ENCODE measurements around the gene MYO10.

The MYO10 gene

GRCh38 chr5:16937503-16938161 is 1.5 kb upstream of the MYO10 start:
- peak in 1 of 2 donors; percentile 3 for DNase-seq

- no peak for DNase-seq
Observed at GRCh38 chr5:16936989-16937438, 926 bp upstream of the MYO10 start.

- DNase-seq, result peak; percentile 16 to 50
Observed at GRCh38 chr5:16935231-16936149, 598 bp downstream of the MYO10 start.

GRCh38 chr5:16934677-16935153 is 1.4 kb downstream of the MYO10 start:
- no peak for DNase-seq

- peak in 1 of 2 donors; percentile 58 for DNase-seq
Observed at GRCh38 chr5:16934123-16934522, 2.0 kb downstream of the MYO10 start.

- DNase-seq, result no peak
Observed at GRCh38 chr5:16933337-16933736, 2.8 kb downstream of the MYO10 start.

- DNase-seq, result no peak
Observed at GRCh38 chr5:16932401-16932800, 3.7 kb downstream of the MYO10 start.

GRCh38 chr5:16931334-16932110 is 4.6 kb downstream of the MYO10 start:
- DNase-seq, result no peak

- DNase-seq, result no peak
Observed at GRCh38 chr5:16930496-16930895, 5.6 kb downstream of the MYO10 start.

- DNase-seq, result no peak
Observed at GRCh38 chr5:16929831-16930230, 6.3 kb downstream of the MYO10 start.

GRCh38 chr5:16929347-16929746 is 6.7 kb downstream of the MYO10 start:
- DNase-seq, result no peak

GRCh38 chr5:16927613-16928012 is 8.5 kb downstream of the MYO10 start:
- DNase-seq, result no peak

GRCh38 chr5:16926417-16926816 is 9.7 kb downstream of the MYO10 start:
- no peak for DNase-seq

- DNase-seq, result no peak
Observed at GRCh38 chr5:16924206-16924605, 11.9 kb downstream of the MYO10 start.

- no peak for DNase-seq
Observed at GRCh38 chr5:16922430-16922829, 13.7 kb downstream of the MYO10 start.

GRCh38 chr5:16921211-16921610 is 14.9 kb downstream of the MYO10 start:
- no peak for DNase-seq

- no peak for DNase-seq
Observed at GRCh38 chr5:16920109-16920816, 15.8 kb downstream of the MYO10 start.

GRCh38 chr5:16918891-16919671 is 17.0 kb downstream of the MYO10 start:
- no peak for DNase-seq

- no peak for DNase-seq
Observed at GRCh38 chr5:16918156-16918555, 17.9 kb downstream of the MYO10 start.

- no peak for DNase-seq
Observed at GRCh38 chr5:16916262-16916878, 19.7 kb downstream of the MYO10 start.

GRCh38 chr5:16914584-16914983 is 21.5 kb downstream of the MYO10 start:
- no peak for DNase-seq
